IPS-11a (cell line): ENCODE results near the gene TGDS.
"Not testable (repeated sequence)": the region's sequence is repeated elsewhere in the genome, so short reads cannot be mapped to it uniquely, and the experiment has no call there.

Experiments
- H3K4me3 ChIP-seq: one replicate; pipeline ENCODE4 v1.5.1; 2013; ENCODE audit warnings: low read depth, low read length, control low read depth

The TGDS gene

GRCh38 chr13:94595950-94596574, at the start of gene TGDS:
Gene TGDS (minus strand): TSS chr13:94596152. CDS start chr13:94596136, 16 bp downstream.
- peak within 1 kb of the TSS; percentile 99 for H3K4me3 ChIP-seq

- H3K4me3 ChIP-seq: no peak overlapping the region
These were observed 45.5 kb upstream of the TGDS start for GRCh38 chr13:94641409-94641941.

GRCh38 chr13:94640721-94641120, 44.8 kb upstream of the TGDS start:
- H3K4me3 ChIP-seq: no peak overlapping the region

- not testable (repeated sequence) for H3K4me3 ChIP-seq
These were observed 41.7 kb upstream of the TGDS start for GRCh38 chr13:94637677-94638076.

GRCh38 chr13:94636942-94637578, 41.1 kb upstream of the TGDS start:
- no peak overlapping the region for H3K4me3 ChIP-seq

GRCh38 chr13:94636096-94636495, 40.1 kb upstream of the TGDS start:
- not testable (repeated sequence) for H3K4me3 ChIP-seq

- no peak overlapping the region for H3K4me3 ChIP-seq
These were observed 36.5 kb upstream of the TGDS start for GRCh38 chr13:94632226-94632980.

GRCh38 chr13:94630858-94631257, 34.9 kb upstream of the TGDS start:
- no peak overlapping the region for H3K4me3 ChIP-seq

- no peak overlapping the region for H3K4me3 ChIP-seq
These were observed 27.4 kb upstream of the TGDS start for GRCh38 chr13:94623316-94623715.

GRCh38 chr13:94622344-94622743, 26.4 kb upstream of the TGDS start:
- no peak overlapping the region for H3K4me3 ChIP-seq

- no peak overlapping the region for H3K4me3 ChIP-seq
These were observed 24.4 kb upstream of the TGDS start for GRCh38 chr13:94620286-94620896.

- no peak overlapping the region for H3K4me3 ChIP-seq
These were observed 21.5 kb upstream of the TGDS start for GRCh38 chr13:94617389-94618000.

GRCh38 chr13:94613051-94613450, 17.1 kb upstream of the TGDS start:
- H3K4me3 ChIP-seq: no peak overlapping the region

- H3K4me3 ChIP-seq: no peak overlapping the region
These were observed 16.1 kb upstream of the TGDS start for GRCh38 chr13:94612050-94612449.

GRCh38 chr13:94610475-94610874, 14.5 kb upstream of the TGDS start:
- no peak overlapping the region for H3K4me3 ChIP-seq

GRCh38 chr13:94609196-94609595, 13.2 kb upstream of the TGDS start:
- no peak overlapping the region for H3K4me3 ChIP-seq

- no peak overlapping the region for H3K4me3 ChIP-seq
These were observed 12.6 kb upstream of the TGDS start for GRCh38 chr13:94608586-94608985.

- no peak overlapping the region for H3K4me3 ChIP-seq
These were observed 12.0 kb upstream of the TGDS start for GRCh38 chr13:94607939-94608338.

- no peak overlapping the region for H3K4me3 ChIP-seq
These were observed 11.1 kb upstream of the TGDS start for GRCh38 chr13:94607056-94607455.

- H3K4me3 ChIP-seq: peak overlapping the region; percentile 77
These were observed 6.5 kb upstream of the TGDS start for GRCh38 chr13:94602467-94602866.
